K562 (cell line): ENCODE measurements around the gene SLC25A21. TPM values are rescaled to one million over a fixed set of nuclear protein-coding genes. Genes with fewer than 3 reads are reported as not detected.

Experiments
- BACH1 ChIP-seq: fragments of 200-800 bp; sonication (Bioruptor generic); IDR thresholded peaks from 2 replicates; pipeline ENCODE4 v1.6.1; 2016; ENCODE audit warnings: missing genetic modification characterization, missing compliant biosample characterization
- BRD4 ChIP-seq: fragments of 200-600 bp; sonication (generic); IDR thresholded peaks from 2 replicates; pipeline ENCODE4 v1.6.1; 2017; ENCODE audit warnings: inconsistent platforms
- CHD2 ChIP-seq: IDR thresholded peaks from 2 replicates; pipeline ENCODE4 v1.6.1; 2011; ENCODE audit warnings: low read depth, low read length
- CREB3L1 ChIP-seq: fragments of 450-650 bp; IDR thresholded peaks from 2 replicates; pipeline ENCODE4 v1.6.1; 2014; ENCODE audit warnings: low read depth, mild to moderate bottlenecking, moderate library complexity, borderline replicate concordance
- CREBBP ChIP-seq: IDR thresholded peaks from one replicate; pipeline ENCODE4 v1.6.1; 2012; ENCODE audit warnings: low read depth, mild to moderate bottlenecking, control low read depth, inconsistent platforms, low read length
- GATAD2B ChIP-seq: fragments of 450-650 bp; IDR thresholded peaks from 2 replicates; pipeline ENCODE4 v1.6.1; 2017; ENCODE audit warnings: mild to moderate bottlenecking, borderline replicate concordance
- GTF2A2 ChIP-seq: IDR thresholded peaks from 2 replicates; pipeline ENCODE4 v1.6.1; 2016; ENCODE audit warnings: mild to moderate bottlenecking, missing genetic modification characterization, missing compliant biosample characterization
- MAZ ChIP-seq, 2 experiments: fragments of 450-650 bp in 1 of 2; sonication (generic) in 1 of 2; formaldehyde crosslinking; IDR thresholded peaks in 1 of 2; conservative IDR thresholded peaks in 1 of 2; 2 replicates each; pipeline versions ENCODE4 v1.4.0 to v1.5.0; 2020; ENCODE audit warnings: mild to moderate bottlenecking in 1 of 2, missing genetic modification reagents in 1 of 2
- NFRKB ChIP-seq: fragments of 450-650 bp; IDR thresholded peaks from 2 replicates; pipeline ENCODE4 v1.6.1; 2016; ENCODE audit warnings: low read depth
- NFYB ChIP-seq: IDR thresholded peaks from 2 replicates; pipeline ENCODE4 v1.6.1; 2011; ENCODE audit warnings: mild to moderate bottlenecking, moderate library complexity; ENCODE audit not compliant: insufficient read length; ENCODE audit errors: extremely low read depth
- PCBP1 ChIP-seq: fragments of 200-400 bp; formaldehyde crosslinking; IDR thresholded peaks from 2 replicates; pipeline ENCODE4 v1.6.1; 2018; ENCODE audit warnings: mild to moderate bottlenecking, low read depth, low read length; ENCODE audit not compliant: poor library complexity, severe bottlenecking
- POU5F1 ChIP-seq: fragments of 150-350 bp; IDR thresholded peaks from 2 replicates; pipeline ENCODE4 v1.6.1; 2014; ENCODE audit warnings: borderline replicate concordance, low read length, low read depth, mild to moderate bottlenecking; ENCODE audit not compliant: partially characterized antibody
- PRDM10 ChIP-seq: fragments of 450-650 bp; IDR thresholded peaks from 2 replicates; pipeline ENCODE4 v1.6.1; 2018; ENCODE audit not compliant: partially characterized antibody
- STAT5B ChIP-seq: fragments of 250-450 bp; sonication (Bioruptor Pico); IDR thresholded peaks from 2 replicates; pipeline ENCODE4 v1.8.0; 2021; ENCODE audit warnings: mild to moderate bottlenecking, inconsistent platforms
- USF2 ChIP-seq: sonication (generic); formaldehyde crosslinking; IDR thresholded peaks from 2 replicates; pipeline ENCODE4 v1.5.0; 2020; ENCODE audit warnings: missing genetic modification reagents
- ZNF12 ChIP-seq: sonication (generic); formaldehyde crosslinking; IDR thresholded peaks from 2 replicates; pipeline ENCODE4 v1.4.0; 2020; ENCODE audit warnings: mild to moderate bottlenecking, missing genetic modification reagents
- ZNF445 ChIP-seq: fragments of 250-450 bp; sonication (Bioruptor Pico); IDR thresholded peaks from 2 replicates; pipeline ENCODE4 v1.4.0; 2020; ENCODE audit warnings: low read depth, mild to moderate bottlenecking, moderate library complexity
- ZNF518B ChIP-seq: fragments of 250-450 bp; sonication (Bioruptor Pico); IDR thresholded peaks from 2 replicates; pipeline ENCODE4 v1.5.0; 2021; ENCODE audit warnings: mild to moderate bottlenecking, moderate library complexity
- polyA plus RNA-seq, 8 experiments: library from polyadenylated mRNA; depleted of rRNA in 4 of 8; stranded (reverse) in 5 of 8; unstranded in 3 of 8; fragments of >200 nt; fragmentation: Nextera tagmentation in 2 of 8; fragmentation: Illumina TruSeq in 1 of 8; extraction: Ambion mirVana in 2 of 8; extraction: Trizol in 1 of 8; gene quantifications; 2 replicates each; pipeline versions ENCODE4 v1.2.1 to v1.2.3, GENCODE V29; 2011 to 2014; ENCODE audit warnings: inconsistent platforms in 1 of 8, missing spikeins in 1 of 8
- total RNA-seq, 7 experiments: library from RNA; depleted of rRNA in 6 of 7; stranded (reverse); fragments of >200 nt in 6 of 7; fragmentation: Illumina TruSeq in 2 of 7; extraction: Trizol in 2 of 7; gene quantifications; 2 replicates each; pipeline versions ENCODE4 v1.2.1 to v1.2.3, GENCODE V29; 2011 to 2021; ENCODE audit warnings: low replicate concordance in 1 of 7

SLC25A21 gene
- total and polyA plus RNA-seq, 9 of the 15 experiments (the other 6 are each of a cell fraction or from before 2014, with no cell fraction given): 15.2 to 46.7 (median 28.7) TPM

GRCh38 chr14:37167151-37168047 lies 5.0 kb downstream of the SLC25A21 start (continued):
- no peak for TF ChIP-seq PRDM10
- TF ChIP-seq MAZ (CRISPR knock-in tag; conservative IDR thresholded peaks at IDR 0.05 in 1 of 2, IDR thresholded peaks at IDR 0.05 in 1 of 2): peak; percentile 82 to 90
- TF ChIP-seq ZNF445 (CRISPR knock-in tag): peak; percentile 90
- no peak for TF ChIP-seq CREBBP
- TF ChIP-seq CREB3L1: no peak
- TF ChIP-seq POU5F1: no peak
- peak; percentile 84 for TF ChIP-seq STAT5B (CRISPR knock-in tag)
- peak; percentile 95 for TF ChIP-seq BACH1 (tag)
- no peak for TF ChIP-seq ZNF12 (CRISPR knock-in tag)
- TF ChIP-seq CHD2: no peak
- TF ChIP-seq BRD4: no peak
- TF ChIP-seq NFRKB: no peak
- TF ChIP-seq NFYB: no peak
- peak; percentile 97 for TF ChIP-seq GTF2A2 (tag)
- TF ChIP-seq ZNF518B (CRISPR knock-in tag): no peak
- no peak for TF ChIP-seq USF2 (CRISPR knock-in tag)
- TF ChIP-seq PCBP1: no peak
- 0 out of 2 replicates have a peak, but pooled peaks have one; percentile 23 for TF ChIP-seq GATAD2B
